Endothelial cell of umbilical vein (primary cell): ENCODE measurements around the gene ENKUR.

Experiments
- CTCF ChIP-seq, 2 donors: IDR thresholded peaks; 1 replicate in 1 of 2; 2 replicates in 1 of 2; pipeline ENCODE4 v1.5.1; 2011; ENCODE audit warnings: low read length in 2 of 2, mild to moderate bottlenecking in 2 of 2, moderate library complexity in 2 of 2, control low read depth in 1 of 2, inconsistent platforms in 1 of 2, low read depth in 1 of 2; ENCODE audit not compliant: insufficient read depth in 1 of 2; ENCODE audit errors: extremely low read depth in 1 of 2
- EZH2 ChIP-seq: IDR thresholded peaks from 2 replicates; pipeline ENCODE4 v1.6.1; 2012; ENCODE audit warnings: borderline replicate concordance, low read depth, mild to moderate bottlenecking, moderate library complexity, low read length, inconsistent platforms; ENCODE audit not compliant: severe bottlenecking
- MAX ChIP-seq: IDR thresholded peaks from 2 replicates; pipeline ENCODE4 v1.6.1; 2011; ENCODE audit not compliant: insufficient read depth, insufficient read length
- POLR2A ChIP-seq: IDR thresholded peaks from 2 replicates; pipeline ENCODE4 v1.6.1; 2012; ENCODE audit warnings: low read depth, mild to moderate bottlenecking, control low read depth, low read length
- POLR2AphosphoS5 ChIP-seq: IDR thresholded peaks from 2 replicates; pipeline ENCODE4 v1.6.1; 2012; ENCODE audit warnings: low read depth, mild to moderate bottlenecking, control low read depth, low read length, moderate library complexity; ENCODE audit not compliant: insufficient read depth

- no peak for TF ChIP-seq CTCF (IDR thresholded peaks at IDR 0.05; ENCODE audit: extremely low read depth in 1 of 2, insufficient read depth in 1 of 2, low read depth in 1 of 2, low read length in 2 of 2)
- TF ChIP-seq POLR2A: no peak
- TF ChIP-seq EZH2: no peak
- no peak for TF ChIP-seq MAX
- no peak for TF ChIP-seq POLR2AphosphoS5
Observed at GRCh38 chr10:24938076-24938475, 77.9 kb downstream of the ENKUR start.
